Astrocyte (in vitro differentiated cells and primary cell): ENCODE measurements around the gene BTNL9.

Experiments used
- EZH2 ChIP-seq: IDR thresholded peaks from 2 replicates; pipeline ENCODE4 v1.6.1; 2012; ENCODE audit warnings: mild to moderate bottlenecking, low read length, inconsistent platforms; ENCODE audit not compliant: insufficient read depth
- TF ChIP-seq, protein P1 (sequence below): IDR thresholded peaks from 2 replicates; pipeline ENCODE4 v1.5.1; 2011; ENCODE audit warnings: low read depth, mild to moderate bottlenecking, inconsistent platforms, low read length, moderate library complexity; ENCODE audit not compliant: insufficient read depth

DNA sequence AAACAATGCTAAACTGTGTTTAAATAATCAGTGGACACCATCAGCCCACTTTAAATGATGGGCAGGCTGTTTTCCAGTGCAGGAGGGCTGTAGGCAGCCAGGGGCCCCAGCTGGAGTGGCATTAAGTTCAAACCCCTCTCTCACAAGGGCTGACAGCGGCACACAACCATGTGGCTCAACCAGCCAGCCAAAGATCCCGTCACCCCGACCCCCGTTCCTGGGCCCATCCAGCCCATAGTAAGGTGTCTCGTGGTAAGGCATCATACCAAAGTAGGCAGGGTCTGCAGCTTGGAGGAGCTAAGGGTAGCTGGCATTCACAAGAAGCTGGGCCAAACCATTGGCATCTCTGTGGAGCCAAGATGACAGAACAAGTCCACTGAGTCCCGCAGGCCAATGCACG lies 24.9 kb downstream of the BTNL9 start:
- TF ChIP-seq, protein P1, sequence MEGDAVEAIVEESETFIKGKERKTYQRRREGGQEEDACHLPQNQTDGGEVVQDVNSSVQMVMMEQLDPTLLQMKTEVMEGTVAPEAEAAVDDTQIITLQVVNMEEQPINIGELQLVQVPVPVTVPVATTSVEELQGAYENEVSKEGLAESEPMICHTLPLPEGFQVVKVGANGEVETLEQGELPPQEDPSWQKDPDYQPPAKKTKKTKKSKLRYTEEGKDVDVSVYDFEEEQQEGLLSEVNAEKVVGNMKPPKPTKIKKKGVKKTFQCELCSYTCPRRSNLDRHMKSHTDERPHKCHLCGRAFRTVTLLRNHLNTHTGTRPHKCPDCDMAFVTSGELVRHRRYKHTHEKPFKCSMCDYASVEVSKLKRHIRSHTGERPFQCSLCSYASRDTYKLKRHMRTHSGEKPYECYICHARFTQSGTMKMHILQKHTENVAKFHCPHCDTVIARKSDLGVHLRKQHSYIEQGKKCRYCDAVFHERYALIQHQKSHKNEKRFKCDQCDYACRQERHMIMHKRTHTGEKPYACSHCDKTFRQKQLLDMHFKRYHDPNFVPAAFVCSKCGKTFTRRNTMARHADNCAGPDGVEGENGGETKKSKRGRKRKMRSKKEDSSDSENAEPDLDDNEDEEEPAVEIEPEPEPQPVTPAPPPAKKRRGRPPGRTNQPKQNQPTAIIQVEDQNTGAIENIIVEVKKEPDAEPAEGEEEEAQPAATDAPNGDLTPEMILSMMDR, result no peak
- TF ChIP-seq EZH2, result no peak
